GM18858 (cell line): ENCODE data around the gene TNNC1.

ENCODE experiments used
- ATAC-seq: cut with Tn5 transposase; IDR thresholded peaks from one replicate; pipeline ENCODE4 v1.9.1; 2021; ENCODE audit not compliant: unreplicated experiment

The TNNC1 gene

DNA sequence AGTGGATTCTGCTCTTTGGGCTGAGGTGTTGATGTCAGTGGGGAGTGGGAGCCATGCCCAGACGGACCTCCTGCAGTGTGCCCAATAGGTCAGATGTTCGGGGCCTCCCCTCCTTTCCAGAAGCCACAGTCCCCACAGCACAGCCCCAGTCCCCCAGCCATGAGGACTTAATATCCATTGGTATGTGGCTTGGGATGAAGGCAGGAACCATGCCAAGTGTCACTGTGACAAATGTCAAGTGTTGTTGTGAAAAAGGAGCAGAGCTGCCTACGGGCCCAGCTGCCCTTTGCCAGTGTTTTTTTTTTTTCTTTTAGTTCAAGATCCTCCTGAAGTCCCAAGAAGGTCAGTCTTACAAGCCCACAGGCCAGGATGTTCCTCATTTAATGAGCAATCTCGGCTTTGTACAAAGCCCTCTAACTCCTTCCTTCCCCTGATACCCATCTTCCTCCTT lies 21.1 kb downstream of the TNNC1 start:
- ATAC-seq, result no peak

DNA sequence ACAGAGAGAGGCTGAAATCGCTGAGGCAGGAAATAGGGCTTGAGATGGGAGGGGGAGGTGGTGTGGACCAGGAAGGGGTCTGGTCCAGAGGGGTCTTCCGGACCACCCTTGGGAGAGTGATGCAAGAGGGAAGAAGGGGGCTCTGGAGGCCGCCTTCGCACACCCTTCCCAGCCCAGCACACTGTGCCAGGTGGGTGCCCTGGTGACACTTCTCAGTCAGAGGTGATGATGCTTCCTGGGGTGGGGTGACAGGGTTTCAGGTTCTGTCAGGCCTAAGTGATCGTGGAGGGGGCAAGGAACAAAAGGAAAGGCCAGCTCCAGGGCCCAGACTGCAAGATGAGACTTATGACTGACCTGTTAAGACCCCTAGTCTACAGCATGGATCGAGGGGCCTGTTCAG lies 21.6 kb downstream of the TNNC1 start:
- no peak for ATAC-seq

DNA sequence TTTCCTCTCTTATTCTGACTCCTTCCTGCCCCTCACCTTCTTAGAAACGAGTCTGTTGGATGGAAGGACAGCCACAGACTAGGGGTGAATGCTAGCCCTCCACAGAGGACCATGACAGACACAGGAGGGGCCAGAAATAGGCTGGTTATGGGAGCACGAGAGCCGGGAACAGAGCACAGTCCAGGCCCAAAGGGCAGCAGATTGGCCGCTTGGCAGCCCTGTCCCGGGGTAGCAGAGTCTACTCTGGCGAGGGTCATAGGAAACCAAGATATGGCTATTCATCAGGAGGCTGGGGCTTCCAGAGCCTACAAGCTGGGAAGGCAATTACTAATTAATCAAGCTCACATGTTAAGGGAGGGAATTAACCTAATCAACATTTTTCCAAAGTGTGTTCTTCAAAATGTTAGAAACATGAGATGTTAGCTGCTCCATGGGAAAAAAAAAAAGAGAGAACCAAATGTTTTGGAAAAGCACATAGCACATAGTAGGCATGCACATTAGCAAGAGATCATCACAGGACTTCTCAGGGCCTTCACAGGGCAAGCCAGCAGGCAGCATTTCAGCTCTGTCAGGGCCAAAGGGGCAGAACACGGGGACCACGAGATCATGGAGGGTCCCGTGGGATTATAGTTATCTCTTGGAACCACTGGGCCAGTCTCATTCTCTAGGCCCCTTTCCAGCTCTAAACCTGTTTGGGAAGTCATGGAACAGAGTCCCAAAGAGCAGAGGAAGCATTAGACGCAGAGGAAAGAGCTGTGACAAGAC lies 22.2 kb downstream of the TNNC1 start:
- no peak for ATAC-seq

DNA sequence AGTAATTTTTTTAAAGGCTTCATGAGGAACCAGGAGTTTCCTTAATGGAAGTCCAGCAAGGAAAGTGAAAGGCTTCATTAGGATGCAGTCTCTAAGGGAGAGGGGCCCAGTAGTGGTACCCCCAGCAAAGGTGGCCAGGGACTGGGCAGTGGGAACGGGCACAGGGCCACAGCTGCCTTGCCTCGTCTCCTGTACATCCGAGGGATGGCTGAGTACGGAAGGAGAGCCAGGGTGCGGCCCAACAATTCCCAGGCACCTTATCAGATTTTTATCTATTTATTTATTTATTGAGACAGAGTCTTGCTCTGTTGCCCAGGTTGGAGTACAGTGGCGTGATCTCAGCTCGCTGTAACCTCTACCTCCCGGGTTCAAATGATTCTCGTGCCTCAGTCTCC lies 23.4 kb downstream of the TNNC1 start:
- no peak for ATAC-seq

DNA sequence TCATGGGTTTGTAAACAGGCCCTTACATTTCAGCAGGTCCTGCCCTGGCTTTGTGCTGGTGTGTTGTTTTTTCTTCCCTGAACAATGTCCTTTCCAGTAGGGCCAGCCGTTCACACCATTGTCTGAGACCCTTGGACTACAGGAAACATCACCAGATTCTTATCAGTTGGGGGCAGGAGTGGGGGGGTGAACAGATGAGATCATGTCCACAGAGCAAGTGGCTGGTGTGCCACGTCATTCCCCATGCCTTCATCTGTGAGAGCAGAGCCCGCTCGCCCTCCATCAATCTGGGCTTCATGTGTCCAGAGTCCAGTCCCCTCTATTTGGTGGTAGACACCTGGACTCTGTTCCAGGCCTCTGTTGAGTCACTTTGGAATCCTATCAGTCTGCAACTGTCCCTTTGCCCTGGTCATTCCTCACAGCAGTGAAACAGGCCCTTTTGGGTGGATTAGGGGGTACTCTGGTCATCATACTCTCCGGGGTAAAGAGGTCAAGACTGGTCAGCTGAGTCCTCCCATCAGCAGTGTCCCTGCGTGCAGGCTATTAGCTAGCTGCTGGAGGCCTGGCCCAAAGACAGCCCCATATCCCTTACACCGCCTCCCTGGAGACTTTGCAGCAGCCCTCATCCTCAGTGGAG lies 23.9 kb downstream of the TNNC1 start:
- ATAC-seq, result no peak

DNA sequence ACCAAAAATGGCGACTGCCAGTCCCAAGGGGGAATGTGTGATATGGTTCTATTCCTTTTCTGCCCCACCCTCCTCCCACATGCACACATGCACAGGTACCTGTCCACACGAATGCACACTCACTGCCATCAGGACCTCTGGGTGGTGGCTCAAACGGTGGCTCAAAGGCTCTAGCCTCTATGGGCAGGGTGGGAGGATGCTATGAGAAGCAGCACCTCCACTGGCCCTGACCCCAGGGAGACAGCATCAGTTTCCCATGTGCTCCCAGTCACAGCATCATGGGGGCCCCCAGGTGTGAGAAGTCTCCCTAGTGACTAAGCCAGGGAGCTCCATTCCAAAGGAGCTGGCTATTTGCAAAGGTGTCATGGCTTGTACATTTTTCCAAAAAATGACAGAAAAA lies 24.8 kb downstream of the TNNC1 start:
- ATAC-seq, result no peak

DNA sequence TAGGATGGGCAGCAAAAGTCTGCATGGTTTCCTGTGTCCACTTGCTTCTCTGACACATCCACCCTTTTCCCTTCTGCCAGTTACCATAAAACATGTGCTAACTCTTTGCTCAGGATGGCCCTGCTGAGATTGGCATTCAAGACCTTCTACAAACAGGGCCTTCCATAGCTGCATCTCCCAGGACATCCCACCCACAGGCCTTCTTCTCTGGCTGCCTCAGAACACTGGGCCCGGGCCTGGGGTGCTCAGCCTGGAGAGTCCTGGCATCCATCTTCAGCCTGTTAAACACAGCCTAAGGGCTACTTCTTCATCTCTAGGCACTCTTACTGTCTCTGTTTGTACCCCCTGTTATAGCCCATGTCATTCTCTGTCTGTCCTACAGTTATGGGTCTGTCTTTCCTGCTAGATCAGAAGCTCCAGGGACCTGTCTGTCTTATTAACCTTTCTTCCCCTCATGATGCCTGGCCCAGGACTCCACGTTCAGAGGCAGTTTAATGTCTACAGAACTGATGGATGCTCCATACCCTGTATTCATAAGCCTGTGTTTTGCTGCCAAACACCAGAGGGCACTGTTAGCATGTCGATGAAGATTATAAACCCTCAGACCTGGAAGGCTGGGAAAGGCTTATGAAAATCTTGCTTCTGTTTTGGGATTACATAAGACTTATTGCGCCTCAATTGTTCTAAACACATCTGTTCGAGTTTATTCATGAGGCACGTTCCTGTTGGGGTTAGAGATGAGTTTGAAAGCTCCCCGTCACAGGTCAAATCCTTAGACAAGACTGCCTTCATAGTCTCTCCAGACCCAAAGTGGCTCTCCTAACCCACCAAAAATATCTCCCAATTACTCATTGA lies 25.5 kb downstream of the TNNC1 start:
- ATAC-seq, result no peak

DNA sequence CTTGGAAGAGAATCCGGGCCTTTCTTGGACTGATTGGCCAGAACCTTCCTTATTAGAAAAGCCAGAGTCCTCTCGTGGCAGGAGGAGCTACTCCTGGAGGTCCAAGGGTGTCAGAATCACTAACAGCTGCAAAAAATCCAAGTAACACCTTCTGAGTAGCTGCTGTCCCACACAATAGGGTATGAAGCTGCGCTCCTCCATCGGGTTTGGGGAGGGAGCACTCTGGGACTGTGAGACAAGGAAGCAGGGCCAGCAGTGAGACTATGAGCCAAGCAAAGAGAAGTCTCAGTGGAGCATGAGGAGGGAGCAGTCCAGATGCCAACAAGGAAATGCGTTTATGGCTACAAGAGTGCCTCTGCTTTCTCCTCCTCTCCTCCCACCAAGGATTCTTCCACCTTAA lies 30.7 kb downstream of the TNNC1 start:
- no peak for ATAC-seq

DNA sequence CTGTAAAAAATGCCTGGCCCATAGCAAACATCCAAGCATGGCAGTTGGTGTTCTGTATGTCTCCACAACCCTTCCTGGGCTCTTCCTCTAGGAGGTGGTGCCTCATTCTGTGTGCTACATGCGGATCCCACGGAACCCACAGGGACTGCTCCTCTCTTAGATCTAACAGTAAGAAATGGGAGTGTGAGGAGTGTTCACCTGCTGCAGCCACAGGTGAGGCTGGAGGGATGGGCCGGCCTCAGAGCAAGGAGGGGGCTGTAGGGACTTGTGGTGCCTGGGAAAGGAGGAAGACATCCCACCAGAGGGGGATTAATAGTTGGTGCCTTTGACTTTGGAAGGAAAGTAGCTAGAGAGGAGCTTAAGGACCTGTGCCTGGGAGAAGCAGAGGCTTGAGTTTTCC lies 31.2 kb downstream of the TNNC1 start:
- ATAC-seq, result no peak

DNA sequence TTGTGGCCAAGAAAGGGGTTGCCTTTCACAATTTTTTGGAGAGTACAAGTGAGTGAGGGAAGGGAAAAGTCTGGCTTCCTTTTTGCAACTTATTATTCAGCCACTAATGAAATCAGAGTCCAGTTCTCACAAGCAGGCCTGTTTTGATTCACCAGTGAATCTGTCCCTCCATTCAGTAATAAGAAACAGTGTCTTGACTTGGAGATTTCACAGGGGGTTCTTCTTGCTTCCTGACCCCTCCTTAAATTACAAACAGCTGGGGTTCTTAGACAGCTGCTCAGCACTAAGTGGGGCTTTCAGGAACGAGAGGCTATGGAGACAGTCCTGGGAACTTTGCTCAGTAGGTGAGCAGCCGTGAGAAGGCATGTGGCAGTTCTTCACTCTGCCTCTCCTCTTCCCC lies 33.5 kb downstream of the TNNC1 start:
- no peak for ATAC-seq

DNA sequence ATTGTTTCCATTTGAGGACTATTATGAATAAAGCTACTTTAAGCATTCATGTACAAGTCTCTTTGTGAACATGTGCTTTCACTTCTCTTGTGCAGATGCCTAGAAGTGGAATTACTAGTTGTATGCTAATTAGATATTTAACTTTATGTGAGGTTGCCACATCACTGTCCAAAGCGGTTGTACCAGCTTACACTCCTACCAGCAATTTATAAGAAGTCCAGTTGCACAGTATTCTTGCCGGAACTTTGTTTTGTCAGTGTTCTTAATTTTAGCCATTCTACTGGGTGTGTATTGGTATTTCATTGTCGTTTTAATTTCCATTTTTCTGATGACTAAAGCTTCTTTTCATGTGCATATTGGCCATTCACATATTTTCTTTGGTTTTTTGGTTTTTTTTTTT lies 38.0 kb downstream of the TNNC1 start:
- ATAC-seq, result no peak

DNA sequence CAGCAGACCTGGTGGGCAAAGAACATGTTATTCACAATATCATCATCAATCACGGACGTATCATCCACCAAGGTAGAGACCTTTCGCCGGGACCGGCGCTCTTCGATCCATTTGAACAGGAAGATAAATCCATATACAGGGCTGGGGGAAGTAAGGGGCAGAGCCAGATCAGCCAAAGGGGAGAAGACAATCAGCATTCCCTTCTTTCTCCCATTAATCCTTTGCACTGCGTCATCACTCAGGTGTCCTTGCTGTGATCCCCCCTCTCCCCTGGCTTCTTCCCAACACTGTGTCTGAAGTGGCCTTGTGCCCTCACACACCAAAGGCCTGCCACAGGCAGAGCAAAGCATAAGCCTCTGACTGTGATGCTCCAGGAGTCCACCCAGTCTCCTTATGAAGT lies 45.4 kb downstream of the TNNC1 start:
- no peak for ATAC-seq

DNA sequence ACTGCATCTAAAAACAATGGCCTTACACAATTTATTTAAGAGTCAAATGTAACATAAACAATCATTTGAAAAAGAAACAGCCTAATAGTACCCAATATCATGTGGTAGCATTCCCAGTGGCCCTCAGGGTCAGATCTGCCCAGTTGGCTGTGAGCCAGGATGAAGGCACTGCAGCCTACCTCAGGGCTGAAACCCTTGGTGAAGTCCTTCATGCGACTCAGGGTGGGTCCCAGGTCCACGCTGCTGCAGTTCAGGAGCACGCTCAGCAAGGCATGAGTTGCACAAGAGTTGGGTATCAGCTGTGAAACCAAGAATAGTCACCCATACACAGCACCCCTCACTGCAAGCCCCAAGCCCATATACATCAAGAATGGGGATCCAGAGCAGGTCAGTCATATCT lies 46.1 kb downstream of the TNNC1 start:
- no peak for ATAC-seq

DNA sequence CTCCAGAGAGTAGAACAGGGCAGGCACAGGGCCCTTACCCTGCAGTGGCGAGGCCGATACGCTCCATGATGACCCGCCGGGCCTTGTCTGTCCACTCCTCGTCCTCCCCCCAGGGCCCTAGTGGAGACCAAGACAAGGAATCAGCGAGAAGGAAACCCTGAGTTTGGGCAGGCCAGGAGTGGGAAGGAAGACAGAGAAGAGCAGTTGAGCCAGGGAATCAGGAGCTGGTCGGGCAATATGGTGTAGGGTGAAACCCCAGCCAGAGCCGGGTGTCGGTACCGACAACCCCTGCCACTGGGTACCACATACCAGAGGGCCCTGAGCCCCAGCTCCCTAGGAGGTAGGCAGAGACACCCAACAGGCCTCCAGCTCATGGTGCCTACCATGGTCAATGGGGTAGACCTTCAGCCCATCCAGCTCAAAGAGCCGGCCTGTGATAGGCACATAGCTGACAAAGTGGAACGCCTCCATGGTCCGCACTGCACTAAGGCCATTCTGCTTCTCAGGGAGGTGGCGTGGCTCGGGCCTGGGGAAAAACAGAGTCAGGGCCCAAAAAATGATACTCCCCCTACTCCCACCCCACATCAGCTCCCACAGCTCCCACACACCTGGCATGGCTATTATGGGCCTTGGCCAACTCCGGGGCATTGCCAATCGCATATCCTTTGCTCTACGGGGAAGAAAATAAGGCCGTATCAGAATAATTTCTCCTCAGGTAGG lies 46.9 kb downstream of the TNNC1 start:
- no peak for ATAC-seq

DNA sequence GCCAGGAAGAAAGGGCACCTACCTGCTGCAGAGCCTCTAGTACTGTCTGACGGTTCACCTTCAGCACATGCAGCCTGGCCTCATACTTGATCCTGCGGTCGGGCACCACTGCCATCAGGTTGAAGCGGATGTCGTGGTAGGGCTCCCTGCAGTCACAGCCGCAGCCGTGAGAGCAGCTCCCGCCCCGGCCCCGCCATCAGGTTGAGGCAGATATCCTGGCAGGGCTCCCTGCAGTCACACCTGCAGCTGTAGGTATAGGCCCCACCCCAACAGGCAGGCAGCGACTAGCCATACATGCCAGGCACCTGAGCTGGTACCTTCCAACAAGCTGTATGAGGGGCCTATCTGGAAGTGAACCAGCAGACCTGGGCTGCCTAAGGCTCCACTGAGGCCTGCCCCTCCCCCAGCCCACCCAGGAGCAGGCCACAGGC lies 47.6 kb downstream of the TNNC1 start:
- ATAC-seq, result no peak

DNA sequence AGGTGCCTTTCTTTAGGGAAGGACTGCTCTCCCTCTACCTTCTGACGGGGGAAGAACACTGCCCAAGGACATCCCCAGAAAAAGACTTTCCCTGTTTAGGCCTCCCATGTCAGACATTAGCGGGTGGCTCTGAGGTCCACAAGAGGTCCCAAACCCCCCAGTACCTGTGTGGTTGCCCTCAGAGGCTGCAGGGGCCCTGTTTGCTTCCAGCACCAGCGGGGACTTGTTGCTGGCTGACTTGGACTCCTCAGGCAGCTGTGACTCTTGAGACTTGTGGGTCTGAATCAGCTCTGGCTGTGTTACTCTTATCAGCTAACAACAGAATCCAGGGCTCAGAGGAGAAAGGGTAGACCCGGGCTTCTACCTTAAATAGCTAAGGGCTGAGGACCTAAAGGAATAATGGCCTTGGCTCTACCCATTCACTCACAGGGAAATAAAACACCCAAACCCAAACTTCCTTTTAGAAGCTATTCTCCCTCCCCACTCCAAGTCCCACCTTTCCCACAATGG lies 48.2 kb downstream of the TNNC1 start:
- ATAC-seq, result no peak

DNA sequence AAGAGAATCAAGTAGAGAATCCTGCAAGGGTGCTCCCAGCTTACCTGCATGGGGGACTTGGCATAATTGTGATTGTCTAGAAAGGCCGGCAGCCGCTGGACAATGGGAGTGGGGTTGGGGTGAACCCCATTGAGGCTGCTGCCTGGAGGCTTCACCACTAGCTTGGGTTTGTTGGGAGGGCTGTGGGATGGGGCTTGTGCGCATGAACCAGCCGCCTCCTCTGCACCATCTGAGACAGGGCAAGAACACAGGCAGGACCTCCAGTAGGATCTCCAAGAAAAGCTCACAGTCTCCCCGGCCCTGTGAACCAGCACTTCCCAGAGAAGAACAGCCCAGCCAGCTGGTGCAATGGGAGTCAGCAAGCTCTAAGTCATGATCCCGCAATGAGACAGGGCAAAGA lies 48.8 kb downstream of the TNNC1 start:
- ATAC-seq, result no peak

DNA sequence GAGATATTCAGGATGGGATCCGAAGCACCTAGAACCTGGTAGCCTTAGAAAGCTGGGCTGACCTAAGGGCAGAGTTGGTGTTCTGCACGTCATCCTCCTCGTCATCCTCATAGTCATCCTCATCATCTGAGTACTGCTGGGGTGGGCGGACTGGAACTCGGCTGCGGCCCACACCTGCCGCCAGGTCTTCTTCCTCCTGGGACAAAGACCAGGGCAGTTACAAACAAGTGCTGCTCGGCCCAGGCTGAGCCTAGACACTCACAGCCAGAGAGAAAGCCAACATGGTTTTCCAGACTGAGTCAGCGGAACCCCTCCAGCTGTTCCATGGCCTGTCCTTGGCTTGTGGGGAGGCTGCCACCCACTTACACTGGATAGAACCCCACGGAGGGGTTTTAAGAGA lies 49.5 kb downstream of the TNNC1 start:
- ATAC-seq, result no peak

DNA sequence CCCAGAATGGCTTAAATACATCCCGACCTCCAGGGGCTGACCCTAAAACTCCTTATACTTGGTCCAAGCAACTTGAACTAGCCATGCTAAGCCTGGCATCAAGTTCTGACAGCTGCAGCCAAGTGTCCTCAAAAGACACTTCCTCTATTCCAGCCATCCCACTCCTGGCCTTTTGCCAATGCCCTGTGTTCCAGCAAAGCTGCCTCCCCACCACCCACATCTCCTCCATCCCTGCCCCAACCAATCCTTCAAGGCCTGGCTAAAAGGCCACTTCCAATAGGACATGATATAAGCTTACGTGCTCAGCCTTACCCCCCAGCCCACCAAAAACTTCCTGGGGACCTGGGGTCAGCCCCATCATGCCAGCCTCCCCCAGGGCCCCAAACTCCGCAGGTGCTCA lies 49.9 kb downstream of the TNNC1 start:
- ATAC-seq, result no peak

DNA sequence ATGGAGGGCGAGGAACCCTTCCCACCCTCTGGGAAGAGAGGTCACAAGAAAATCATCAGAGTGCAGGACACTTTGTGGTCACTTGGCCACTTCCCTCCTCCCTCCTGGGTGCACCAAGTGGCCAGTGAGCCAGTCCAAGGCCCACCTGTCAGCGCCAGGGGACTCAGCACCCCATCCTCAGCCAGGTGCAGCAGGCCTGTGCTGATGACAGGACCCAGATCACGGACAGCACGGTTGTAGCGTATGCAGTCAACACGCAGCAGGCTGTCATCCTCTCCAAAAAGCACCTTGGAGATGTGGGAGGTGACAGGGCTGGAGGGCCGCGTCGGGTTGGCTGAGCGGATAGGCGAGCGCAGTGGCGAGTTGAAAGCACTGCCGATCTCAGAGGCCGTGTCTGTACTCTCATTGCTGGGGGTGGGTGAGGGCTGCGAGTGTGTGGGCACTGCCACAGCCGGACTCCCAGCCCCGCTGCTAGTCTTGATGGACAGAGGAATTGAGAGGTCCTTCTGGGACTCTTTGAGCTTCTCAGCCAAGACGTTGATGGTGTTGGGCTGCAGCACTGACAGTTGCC lies 50.5 kb downstream of the TNNC1 start:
- ATAC-seq, result no peak
